GM10248 (cell line): ENCODE results near the gene PDK1.

Source experiments
- CTCF ChIA-PET: fragments of 300-600 bp; sonication (Branson Sonifier 250); formaldehyde crosslinking; extraction: SDS; loops from one replicate; lab custom pipeline; 2021; ENCODE audit warnings: antibody characterized with exemption; lab: Yijun Ruan, JAX
- POLR2A ChIA-PET: fragments of 350-650 bp; sonication (Branson Sonifier 250); formaldehyde crosslinking; extraction: SDS; loops from one replicate; lab custom pipeline; 2020; ENCODE audit warnings: antibody characterized with exemption; lab: Yijun Ruan, JAX
- DNase-seq: peaks from one replicate; pipeline ENCODE4 v3.0.0; 2012; ENCODE audit errors: extremely low spot score
- TF ChIP-seq, protein P1 (sequence below): IDR thresholded peaks from 2 replicates; pipeline ENCODE4 v1.5.1; 2012; ENCODE audit warnings: mild to moderate bottlenecking, low read depth; ENCODE audit errors: extremely low read depth, missing control alignments, control extremely low read depth

PDK1 gene

GRCh38 chr2:172614932-172615331 lies 59.0 kb downstream of the PDK1 start:
- ChIA-PET CTCF (no interaction called here), POLR2A (no interaction called here)
- no peak for DNase-seq
- TF ChIP-seq, protein P1, sequence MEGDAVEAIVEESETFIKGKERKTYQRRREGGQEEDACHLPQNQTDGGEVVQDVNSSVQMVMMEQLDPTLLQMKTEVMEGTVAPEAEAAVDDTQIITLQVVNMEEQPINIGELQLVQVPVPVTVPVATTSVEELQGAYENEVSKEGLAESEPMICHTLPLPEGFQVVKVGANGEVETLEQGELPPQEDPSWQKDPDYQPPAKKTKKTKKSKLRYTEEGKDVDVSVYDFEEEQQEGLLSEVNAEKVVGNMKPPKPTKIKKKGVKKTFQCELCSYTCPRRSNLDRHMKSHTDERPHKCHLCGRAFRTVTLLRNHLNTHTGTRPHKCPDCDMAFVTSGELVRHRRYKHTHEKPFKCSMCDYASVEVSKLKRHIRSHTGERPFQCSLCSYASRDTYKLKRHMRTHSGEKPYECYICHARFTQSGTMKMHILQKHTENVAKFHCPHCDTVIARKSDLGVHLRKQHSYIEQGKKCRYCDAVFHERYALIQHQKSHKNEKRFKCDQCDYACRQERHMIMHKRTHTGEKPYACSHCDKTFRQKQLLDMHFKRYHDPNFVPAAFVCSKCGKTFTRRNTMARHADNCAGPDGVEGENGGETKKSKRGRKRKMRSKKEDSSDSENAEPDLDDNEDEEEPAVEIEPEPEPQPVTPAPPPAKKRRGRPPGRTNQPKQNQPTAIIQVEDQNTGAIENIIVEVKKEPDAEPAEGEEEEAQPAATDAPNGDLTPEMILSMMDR = no peak

DNA sequence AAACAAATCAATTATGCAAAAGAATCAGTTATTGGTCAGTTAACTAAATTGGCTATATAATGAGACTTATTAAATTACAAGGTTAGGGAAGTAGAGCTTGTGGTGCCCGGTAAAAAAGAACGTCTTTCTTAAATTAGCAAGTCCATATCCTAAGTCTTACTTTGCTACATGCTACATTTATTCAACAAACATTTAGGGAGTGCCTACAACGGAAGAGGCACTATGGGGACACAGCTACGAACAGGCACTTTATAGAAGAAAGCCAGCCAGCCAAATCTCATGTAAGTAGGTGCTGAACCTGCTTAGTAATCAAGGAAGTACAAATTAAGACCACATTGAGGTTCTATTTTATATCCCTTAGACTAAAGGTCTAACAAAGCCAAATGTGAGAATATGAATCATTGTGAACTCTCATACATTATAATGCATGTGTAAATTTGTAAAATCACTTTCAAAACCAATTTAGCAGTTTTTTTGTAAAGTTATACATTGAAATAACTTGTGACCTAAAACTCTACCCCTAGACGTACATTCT lies 59.9 kb downstream of the PDK1 start:
- TF ChIP-seq, protein P1 = no peak
- CTCF ChIA-PET = no interaction called here
- DNase-seq = no peak
- POLR2A ChIA-PET = no interaction called here

DNA sequence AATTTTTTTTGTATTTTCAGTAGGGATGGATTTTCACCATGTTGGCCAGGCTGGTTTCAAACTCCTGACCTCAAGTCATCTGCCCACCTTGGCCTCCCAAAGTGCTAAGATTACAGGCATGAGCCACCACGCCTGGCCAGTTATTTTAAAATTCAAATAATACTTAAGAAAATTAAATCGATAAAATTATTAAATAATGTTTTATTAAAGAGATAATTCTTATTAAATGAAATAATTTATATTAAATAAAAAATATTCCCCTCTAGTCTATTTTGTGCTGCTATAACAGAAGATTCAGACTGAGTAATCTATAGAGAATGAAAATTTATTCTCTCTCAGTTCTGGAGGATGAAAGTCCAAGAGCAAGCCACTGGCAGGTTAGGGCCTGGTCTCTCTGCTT lies 61.2 kb downstream of the PDK1 start:
- TF ChIP-seq, protein P1 = no peak
- ChIA-PET CTCF (no interaction called here), POLR2A (no interaction called here)
- DNase-seq = no peak

DNA sequence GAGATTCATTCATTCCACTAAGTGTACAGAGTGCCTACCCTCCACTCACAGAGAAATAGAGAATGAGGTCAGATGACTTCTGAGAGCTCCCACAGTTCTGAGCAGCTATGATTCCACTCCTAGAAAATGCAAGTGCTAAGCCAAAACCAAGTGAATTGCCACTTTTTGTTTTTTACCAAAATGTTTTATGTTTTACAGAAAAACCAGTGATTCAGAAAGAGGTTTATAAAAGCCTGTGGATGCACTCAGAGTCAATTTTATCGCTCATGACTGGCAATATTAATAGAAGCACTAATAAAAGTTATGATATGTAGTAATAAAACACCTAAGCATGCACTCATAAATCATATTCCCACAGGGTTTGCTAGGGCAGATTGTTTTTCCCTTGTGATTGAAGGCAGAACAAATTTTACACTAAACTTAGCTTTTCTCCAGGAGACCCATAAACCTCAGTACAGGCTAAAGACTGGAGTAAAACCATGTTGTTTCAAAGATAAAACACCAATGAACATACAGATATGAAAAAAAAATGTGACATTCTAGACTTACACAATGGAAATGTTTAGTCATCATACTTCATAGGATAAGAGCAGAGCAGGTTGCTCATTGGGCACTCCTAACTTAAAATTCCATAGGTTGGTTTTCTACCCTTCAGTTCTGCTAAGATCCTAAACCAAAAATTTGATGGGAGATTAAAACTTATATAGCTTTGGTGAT lies 67.5 kb downstream of the PDK1 start:
- TF ChIP-seq, protein P1 = no peak
- DNase-seq = no peak
- ChIA-PET CTCF (interaction anchor here (0.9 kb wide), 1 partner anchor 27 kb away, joined by 3 read pairs; no protein-coding TSS in a partner anchor), POLR2A (no interaction called here)

DNA sequence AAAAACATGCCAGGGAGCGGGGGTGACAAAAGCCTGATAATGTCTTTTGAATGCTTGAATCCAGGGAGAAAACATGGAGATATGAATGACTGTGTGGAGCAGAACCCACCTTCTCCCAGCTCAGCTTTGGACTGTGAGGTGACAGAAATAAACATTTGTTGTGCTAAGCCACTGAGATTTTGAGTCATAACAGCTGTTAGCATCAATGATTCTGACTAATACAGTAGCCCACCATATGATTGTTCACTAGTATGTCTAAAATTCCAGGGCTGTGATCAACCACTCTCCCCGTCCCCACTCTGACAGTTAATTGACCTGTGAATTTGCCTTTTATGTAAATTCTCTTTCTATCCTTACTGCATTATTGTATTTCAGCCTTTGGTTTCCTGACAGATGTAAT lies 69.1 kb downstream of the PDK1 start:
- no peak for DNase-seq
- CTCF ChIA-PET = interaction anchor here (1.0 to 1.2 kb wide), 2 partner anchors 30 to 31 kb away, joined by 3 read pairs; no protein-coding TSS in a partner anchor
- TF ChIP-seq, protein P1 = no peak
- POLR2A ChIA-PET = no interaction called here

DNA sequence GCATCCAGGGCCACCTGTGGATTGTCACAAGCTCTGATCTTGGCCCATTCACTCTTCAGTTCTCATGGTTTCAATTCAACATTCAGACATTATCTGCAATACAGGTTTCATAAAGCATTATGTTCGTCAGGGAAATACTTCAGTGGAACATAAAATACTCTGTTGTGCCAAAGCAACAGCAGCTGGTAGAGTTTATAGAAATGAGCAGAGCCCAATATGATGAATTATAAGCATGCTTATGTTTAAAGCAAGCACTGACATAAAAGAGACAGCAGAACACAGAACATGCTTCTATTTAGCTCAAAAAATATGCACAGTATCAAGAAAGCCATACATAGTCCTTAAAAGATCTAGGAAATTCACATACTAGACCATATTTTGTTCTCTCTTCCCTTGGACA lies 71.3 kb downstream of the PDK1 start:
- CTCF ChIA-PET = interaction anchor here (0.9 to 2.0 kb wide), 4 partner anchors 8 to 47 kb away, joined by 3 to 5 read pairs (median 4); no protein-coding TSS in a partner anchor
- POLR2A ChIA-PET = no interaction called here

More for the DNA sequence above, 71.3 kb downstream of the PDK1 start:
- TF ChIP-seq, protein P1 = no peak
- DNase-seq = no peak
